Testis (tissue), 2 donors: ENCODE measurements around the gene EXOC3.

ENCODE experiments used
- CTCF ChIP-seq, 3 experiments: fragments of 450-650 bp in 2 of 3; fragments of 200-600 bp in 1 of 3; sonication (generic) in 1 of 3; IDR thresholded peaks; one replicate each; pipeline ENCODE4 v1.5.1; 2016 to 2019; ENCODE audit warnings: antibody characterized with exemption in 3 of 3, mild to moderate bottlenecking in 2 of 3, moderate library complexity in 1 of 3
- POLR2A ChIP-seq: fragments of 450-650 bp; IDR thresholded peaks from one replicate; pipeline ENCODE4 v1.6.1; 2017; ENCODE audit warnings: antibody characterized with exemption, mild to moderate bottlenecking, moderate library complexity

- no peak for TF ChIP-seq POLR2A
- TF ChIP-seq CTCF (IDR thresholded peaks at IDR 0.05) = no peak
Measured at GRCh38 chr5:474840-475661, 32.1 kb downstream of the EXOC3 start.
